Fibroblast of peridontal ligament (primary cell): ENCODE measurements around the gene LRRC40.
A peak's percentile ranks its signal among the peaks of the same experiment; 100 is the strongest.
"Not testable (repeated sequence)": the region's sequence is repeated elsewhere in the genome, so short reads cannot be mapped to it uniquely, and the experiment has no call there.

Experiments
- DNase-seq: peaks from one replicate; pipeline ENCODE4 v3.0.0-alpha.2; 2010; ENCODE audit errors: extremely low read depth

LRRC40 gene

GRCh38 chr1:70202173-70202758 is 3.1 kb downstream of the LRRC40 start:
- DNase-seq = no peak

- no peak for DNase-seq
Measured at GRCh38 chr1:70200065-70200464, 5.3 kb downstream of the LRRC40 start.

- no peak for DNase-seq
Measured at GRCh38 chr1:70196333-70196732, 9.0 kb downstream of the LRRC40 start.

GRCh38 chr1:70195342-70195741 is 10.0 kb downstream of the LRRC40 start:
- DNase-seq = no peak

GRCh38 chr1:70194601-70195000 is 10.8 kb downstream of the LRRC40 start:
- DNase-seq = no peak

- not testable (repeated sequence) for DNase-seq
Measured at GRCh38 chr1:70192446-70192845, 12.9 kb downstream of the LRRC40 start.

GRCh38 chr1:70190180-70190579 is 15.2 kb downstream of the LRRC40 start:
- DNase-seq = no peak

GRCh38 chr1:70188522-70188921 is 16.9 kb downstream of the LRRC40 start:
- DNase-seq = no peak

GRCh38 chr1:70185181-70185580 is 20.2 kb downstream of the LRRC40 start:
- not testable (repeated sequence) for DNase-seq

GRCh38 chr1:70171512-70171911 is 33.9 kb downstream of the LRRC40 start:
- no peak for DNase-seq

GRCh38 chr1:70169018-70169839 is 36.1 kb downstream of the LRRC40 start:
- no peak for DNase-seq

- no peak for DNase-seq
Measured at GRCh38 chr1:70168283-70168682, 37.1 kb downstream of the LRRC40 start.

- no peak for DNase-seq
Measured at GRCh38 chr1:70164350-70164749, 41.0 kb downstream of the LRRC40 start.

- no peak for DNase-seq
Measured at GRCh38 chr1:70156529-70157120, 48.8 kb downstream of the LRRC40 start.

GRCh38 chr1:70153739-70154138 is 51.6 kb downstream of the LRRC40 start:
- DNase-seq = no peak

- DNase-seq = no peak
Measured at GRCh38 chr1:70150444-70150843, 54.9 kb downstream of the LRRC40 start.

- DNase-seq = peak; percentile 65
Measured at GRCh38 chr1:70146488-70146887, 58.9 kb downstream of the LRRC40 start.

GRCh38 chr1:70143048-70143659 is 62.2 kb downstream of the LRRC40 start:
- peak; percentile 85 for DNase-seq

- DNase-seq = peak; percentile 78
Measured at GRCh38 chr1:70142075-70142474, 63.3 kb downstream of the LRRC40 start.

- DNase-seq = no peak
Measured at GRCh38 chr1:70140894-70141293, 64.5 kb downstream of the LRRC40 start.

- peak; percentile 95 for DNase-seq
Measured at GRCh38 chr1:70140343-70140742, 65.0 kb downstream of the LRRC40 start.

- no peak for DNase-seq
Measured at GRCh38 chr1:70134148-70134547, 71.2 kb downstream of the LRRC40 start.

GRCh38 chr1:70117046-70117445 is 88.3 kb downstream of the LRRC40 start:
- peak; percentile 11 for DNase-seq
